Endothelial cell of umbilical vein (primary cell): ENCODE results near the gene RUNX2.

ENCODE experiments used
- CTCF ChIP-seq, 2 donors: IDR thresholded peaks; 1 replicate in 1 of 2; 2 replicates in 1 of 2; pipeline ENCODE4 v1.5.1; 2011; ENCODE audit warnings: low read length in 2 of 2, mild to moderate bottlenecking in 2 of 2, moderate library complexity in 2 of 2, control low read depth in 1 of 2, inconsistent platforms in 1 of 2, low read depth in 1 of 2; ENCODE audit not compliant: insufficient read depth in 1 of 2; ENCODE audit errors: extremely low read depth in 1 of 2
- EZH2 ChIP-seq: IDR thresholded peaks from 2 replicates; pipeline ENCODE4 v1.6.1; 2012; ENCODE audit warnings: borderline replicate concordance, low read depth, mild to moderate bottlenecking, moderate library complexity, low read length, inconsistent platforms; ENCODE audit not compliant: severe bottlenecking
- GATA2 ChIP-seq: IDR thresholded peaks from 2 replicates; pipeline ENCODE4 v1.7.0; 2011; ENCODE audit warnings: low read depth, mild to moderate bottlenecking, moderate library complexity, mixed read lengths, low read length; ENCODE audit not compliant: insufficient read length, insufficient read depth

GRCh38 chr6:45665859-45666258 is 337.7 kb downstream of the RUNX2 start:
- no peak for TF ChIP-seq CTCF (IDR thresholded peaks at IDR 0.05; ENCODE audit: extremely low read depth in 1 of 2, insufficient read depth in 1 of 2, low read depth in 1 of 2, low read length in 2 of 2)
- TF ChIP-seq EZH2, result no peak
- TF ChIP-seq GATA2, result no peak
